ENCODE results near the gene DFFB.

The DFFB gene

DNA sequence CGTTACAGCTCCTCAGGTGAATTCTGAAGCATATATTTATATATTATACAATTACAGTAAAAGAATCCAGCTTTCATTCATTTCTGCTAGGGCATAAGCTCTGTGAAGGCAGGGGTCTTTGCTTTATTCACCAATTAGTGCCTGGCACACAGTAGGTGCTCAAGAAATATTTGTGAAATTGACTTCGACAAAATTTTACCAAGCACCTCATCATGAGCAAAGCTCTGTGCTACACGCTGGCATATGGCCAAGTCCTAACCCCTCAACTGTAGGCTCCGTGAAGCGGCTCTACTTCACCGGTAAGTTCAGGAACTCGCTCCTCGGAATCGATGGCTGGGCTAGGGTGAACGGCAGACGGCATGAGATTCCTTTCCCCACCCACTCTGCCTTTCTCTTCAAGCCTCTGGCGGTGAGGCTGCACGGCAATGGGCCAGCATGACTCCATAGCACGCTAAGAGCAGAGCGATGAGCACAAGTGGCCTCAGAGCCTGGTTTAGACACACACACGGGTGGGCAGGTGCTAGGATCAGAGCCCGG, 34.1 kb downstream of the DFFB start:
- H3K27ac ChIP-seq (replicated peaks) = peak overlapping the region; percentile 40
- no peak for DNase-seq (ENCODE audit: low read depth in 1 of 2, low spot score in 1 of 2)
- no peak for TF ChIP-seq SPI1 (IDR thresholded peaks at IDR 0.05; ENCODE audit: borderline replicate concordance, low read depth)
- TF ChIP-seq, protein P1, sequence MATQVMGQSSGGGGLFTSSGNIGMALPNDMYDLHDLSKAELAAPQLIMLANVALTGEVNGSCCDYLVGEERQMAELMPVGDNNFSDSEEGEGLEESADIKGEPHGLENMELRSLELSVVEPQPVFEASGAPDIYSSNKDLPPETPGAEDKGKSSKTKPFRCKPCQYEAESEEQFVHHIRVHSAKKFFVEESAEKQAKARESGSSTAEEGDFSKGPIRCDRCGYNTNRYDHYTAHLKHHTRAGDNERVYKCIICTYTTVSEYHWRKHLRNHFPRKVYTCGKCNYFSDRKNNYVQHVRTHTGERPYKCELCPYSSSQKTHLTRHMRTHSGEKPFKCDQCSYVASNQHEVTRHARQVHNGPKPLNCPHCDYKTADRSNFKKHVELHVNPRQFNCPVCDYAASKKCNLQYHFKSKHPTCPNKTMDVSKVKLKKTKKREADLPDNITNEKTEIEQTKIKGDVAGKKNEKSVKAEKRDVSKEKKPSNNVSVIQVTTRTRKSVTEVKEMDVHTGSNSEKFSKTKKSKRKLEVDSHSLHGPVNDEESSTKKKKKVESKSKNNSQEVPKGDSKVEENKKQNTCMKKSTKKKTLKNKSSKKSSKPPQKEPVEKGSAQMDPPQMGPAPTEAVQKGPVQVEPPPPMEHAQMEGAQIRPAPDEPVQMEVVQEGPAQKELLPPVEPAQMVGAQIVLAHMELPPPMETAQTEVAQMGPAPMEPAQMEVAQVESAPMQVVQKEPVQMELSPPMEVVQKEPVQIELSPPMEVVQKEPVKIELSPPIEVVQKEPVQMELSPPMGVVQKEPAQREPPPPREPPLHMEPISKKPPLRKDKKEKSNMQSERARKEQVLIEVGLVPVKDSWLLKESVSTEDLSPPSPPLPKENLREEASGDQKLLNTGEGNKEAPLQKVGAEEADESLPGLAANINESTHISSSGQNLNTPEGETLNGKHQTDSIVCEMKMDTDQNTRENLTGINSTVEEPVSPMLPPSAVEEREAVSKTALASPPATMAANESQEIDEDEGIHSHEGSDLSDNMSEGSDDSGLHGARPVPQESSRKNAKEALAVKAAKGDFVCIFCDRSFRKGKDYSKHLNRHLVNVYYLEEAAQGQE (IDR thresholded peaks at IDR 0.05; ENCODE audit: insufficient replicate concordance, low read depth) = no peak
- TF ChIP-seq, protein P2, sequence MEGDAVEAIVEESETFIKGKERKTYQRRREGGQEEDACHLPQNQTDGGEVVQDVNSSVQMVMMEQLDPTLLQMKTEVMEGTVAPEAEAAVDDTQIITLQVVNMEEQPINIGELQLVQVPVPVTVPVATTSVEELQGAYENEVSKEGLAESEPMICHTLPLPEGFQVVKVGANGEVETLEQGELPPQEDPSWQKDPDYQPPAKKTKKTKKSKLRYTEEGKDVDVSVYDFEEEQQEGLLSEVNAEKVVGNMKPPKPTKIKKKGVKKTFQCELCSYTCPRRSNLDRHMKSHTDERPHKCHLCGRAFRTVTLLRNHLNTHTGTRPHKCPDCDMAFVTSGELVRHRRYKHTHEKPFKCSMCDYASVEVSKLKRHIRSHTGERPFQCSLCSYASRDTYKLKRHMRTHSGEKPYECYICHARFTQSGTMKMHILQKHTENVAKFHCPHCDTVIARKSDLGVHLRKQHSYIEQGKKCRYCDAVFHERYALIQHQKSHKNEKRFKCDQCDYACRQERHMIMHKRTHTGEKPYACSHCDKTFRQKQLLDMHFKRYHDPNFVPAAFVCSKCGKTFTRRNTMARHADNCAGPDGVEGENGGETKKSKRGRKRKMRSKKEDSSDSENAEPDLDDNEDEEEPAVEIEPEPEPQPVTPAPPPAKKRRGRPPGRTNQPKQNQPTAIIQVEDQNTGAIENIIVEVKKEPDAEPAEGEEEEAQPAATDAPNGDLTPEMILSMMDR (IDR thresholded peaks at IDR 0.05; ENCODE audit: insufficient read depth, low read length) = no peak
- no peak overlapping the region; the same call in 1 of the 2 replicates for H3K4me3 ChIP-seq (replicated peaks; ENCODE audit: insufficient read depth, low read length)
- H3K27me3 ChIP-seq (ENCODE audit: insufficient read depth, poor library complexity, severe bottlenecking) = no peaks in the 10 kb centered on the region

DNA sequence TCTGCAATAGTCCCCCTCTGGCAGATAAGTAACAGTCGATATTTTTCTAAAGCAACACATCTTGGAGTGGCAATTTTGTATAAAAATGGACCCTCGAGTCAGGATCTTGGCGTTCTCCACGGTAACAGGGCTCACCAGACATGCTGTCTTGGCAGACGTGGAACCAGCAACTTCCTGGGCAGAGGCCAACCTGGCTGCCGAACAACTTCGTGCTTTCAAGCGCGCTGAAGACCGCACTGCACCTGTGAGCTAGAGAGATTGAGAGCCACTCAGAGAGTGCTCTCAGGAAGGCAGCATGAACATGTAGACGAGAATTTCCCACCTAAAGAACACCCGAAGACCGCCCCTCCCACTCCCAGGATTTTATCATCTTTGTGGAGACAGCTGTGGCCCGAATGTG, 35.5 kb downstream of the DFFB start:
- H3K27me3 ChIP-seq (ENCODE audit: insufficient read depth, poor library complexity, severe bottlenecking) = no peaks in the 10 kb centered on the region
- H3K27ac ChIP-seq (replicated peaks) = no peak overlapping the region
- TF ChIP-seq, protein P2 (IDR thresholded peaks at IDR 0.05; ENCODE audit: insufficient read depth, low read length) = no peak
- TF ChIP-seq SPI1 (IDR thresholded peaks at IDR 0.05; ENCODE audit: borderline replicate concordance, low read depth) = no peak
- no peak for TF ChIP-seq GABPA (IDR thresholded peaks at IDR 0.05; ENCODE audit: low read depth)
- TF ChIP-seq, protein P1 (IDR thresholded peaks at IDR 0.05; ENCODE audit: insufficient replicate concordance, low read depth) = no peak
- TF ChIP-seq POLR2AphosphoS5 (IDR thresholded peaks at IDR 0.05; ENCODE audit: low read depth) = no peak

DNA sequence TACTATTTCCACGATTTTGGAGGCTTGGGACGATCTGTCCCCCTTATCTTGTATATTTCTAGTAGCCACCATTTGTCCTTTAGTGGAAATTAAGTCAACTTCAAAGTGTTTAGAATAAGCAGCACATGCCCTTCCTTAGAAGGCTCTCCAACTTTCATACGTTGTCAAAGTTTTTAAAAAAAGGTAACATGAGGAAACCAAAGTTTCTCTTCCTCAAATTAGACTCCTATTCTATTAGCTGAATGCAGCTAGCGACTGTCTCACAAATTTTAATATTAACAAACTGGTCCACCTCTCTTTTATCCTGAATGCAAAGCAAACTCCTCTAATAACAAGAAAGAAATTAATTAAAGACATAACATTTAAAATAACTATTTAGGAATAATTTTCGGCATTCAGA, 35.9 kb downstream of the DFFB start:
- no peak overlapping the region for H3K27ac ChIP-seq (replicated peaks)
- H3K4me3 ChIP-seq (replicated peaks; ENCODE audit: insufficient read depth, low read length) = no peak overlapping the region
- H3K27me3 ChIP-seq (ENCODE audit: insufficient read depth, poor library complexity, severe bottlenecking) = no peaks in the 10 kb centered on the region
- TF ChIP-seq, protein P1 (IDR thresholded peaks at IDR 0.05; ENCODE audit: insufficient replicate concordance, low read depth) = no peak
- DNase-seq (ENCODE audit: low read depth in 1 of 2, low spot score in 1 of 2) = no peak

More for the DNA sequence above, 35.5 kb downstream of the DFFB start:
- H3K4me3 ChIP-seq (replicated peaks; ENCODE audit: insufficient read depth, low read length) = no peak overlapping the region
- DNase-seq (ENCODE audit: low read depth in 1 of 2, low spot score in 1 of 2) = no peak
